H9 (cell line): ENCODE results near the gene MIS18A. TPM values are rescaled to one million over a fixed set of nuclear protein-coding genes. Genes with fewer than 3 reads are reported as not detected.

ENCODE experiments used
- DNase-seq: peaks from one replicate; pipeline ENCODE4 v3.0.0-alpha.2; 2017
- H2AFZ ChIP-seq: one replicate; pipeline ENCODE4 v1.6.1; 2013; ENCODE audit warnings: mild to moderate bottlenecking, low read length, control low read depth, moderate library complexity
- H2AK5ac ChIP-seq: 2 replicates; pipeline ENCODE4 v1.6.1; 2013; ENCODE audit warnings: low read length, control low read depth, mixed read lengths; ENCODE audit not compliant: insufficient read length
- H2BK120ac ChIP-seq: one replicate; pipeline ENCODE4 v1.6.1; 2013; ENCODE audit warnings: low read depth, mild to moderate bottlenecking, low read length, control low read depth, inconsistent platforms; ENCODE audit not compliant: poor library complexity, severe bottlenecking
- H2BK12ac ChIP-seq: 2 replicates; pipeline ENCODE4 v1.6.1; 2013; ENCODE audit warnings: low read length, control low read depth, mixed read lengths, low read depth; ENCODE audit not compliant: insufficient read length
- H2BK15ac ChIP-seq: 2 replicates; pipeline ENCODE4 v1.6.1; 2013; ENCODE audit warnings: low read depth, low read length, control low read depth
- H2BK20ac ChIP-seq: one replicate; pipeline ENCODE4 v1.6.1; 2013; ENCODE audit warnings: low read depth, mild to moderate bottlenecking, low read length, control low read depth, inconsistent platforms; ENCODE audit not compliant: poor library complexity, severe bottlenecking
- H2BK5ac ChIP-seq: 2 replicates; pipeline ENCODE4 v1.6.1; 2013; ENCODE audit warnings: low read length, control low read depth, mixed read lengths; ENCODE audit not compliant: insufficient read length
- H3K14ac ChIP-seq: 2 replicates; pipeline ENCODE4 v1.6.1; 2013; ENCODE audit warnings: low read length, control low read depth; ENCODE audit not compliant: insufficient read depth
- H3K18ac ChIP-seq: 2 replicates; pipeline ENCODE4 v1.6.1; 2013; ENCODE audit warnings: low read depth, mild to moderate bottlenecking, mixed read lengths, low read length, control low read depth; ENCODE audit not compliant: insufficient read length
- H3K23ac ChIP-seq: 2 replicates; pipeline ENCODE4 v1.6.1; 2013; ENCODE audit warnings: low read length, control low read depth, mixed read lengths, low read depth; ENCODE audit not compliant: insufficient read length
- H3K23me2 ChIP-seq: 2 replicates; pipeline ENCODE4 v1.6.1; 2013; ENCODE audit warnings: low read depth, mild to moderate bottlenecking, mixed read lengths, low read length, control low read depth; ENCODE audit not compliant: insufficient read length, poor library complexity, severe bottlenecking
- H3K27ac ChIP-seq: 2 replicates; pipeline ENCODE4 v1.5.1; 2013; ENCODE audit warnings: low read length, control low read depth, mixed read lengths, low read depth; ENCODE audit not compliant: insufficient read length
- H3K27me3 ChIP-seq: 2 replicates; pipeline ENCODE4 v1.6.1; 2013; ENCODE audit warnings: low read length, control low read depth, inconsistent platforms; ENCODE audit not compliant: insufficient read depth
- H3K4ac ChIP-seq: 2 replicates; pipeline ENCODE4 v1.6.1; 2013; ENCODE audit warnings: low read depth, mild to moderate bottlenecking, control low read depth, inconsistent platforms, low read length, moderate library complexity
- H3K4me1 ChIP-seq: 2 replicates; pipeline ENCODE4 v1.6.1; 2013; ENCODE audit warnings: low read length, control low read depth, inconsistent platforms; ENCODE audit not compliant: insufficient read depth
- H3K4me2 ChIP-seq: 2 replicates; pipeline ENCODE4 v1.6.1; 2013; ENCODE audit warnings: low read length, control low read depth, mixed read lengths; ENCODE audit not compliant: insufficient read length, insufficient read depth
- H3K56ac ChIP-seq: 2 replicates; pipeline ENCODE4 v1.6.1; 2013; ENCODE audit warnings: low read depth, mild to moderate bottlenecking, mixed read lengths, low read length, control low read depth; ENCODE audit not compliant: insufficient read length
- H3K79me1 ChIP-seq: 2 replicates; pipeline ENCODE4 v1.6.1; 2013; ENCODE audit warnings: low read depth, mild to moderate bottlenecking, moderate library complexity, low read length, control low read depth, inconsistent platforms; ENCODE audit not compliant: insufficient read depth, poor library complexity, severe bottlenecking
- H3K79me2 ChIP-seq: 2 replicates; pipeline ENCODE4 v1.6.1; 2013; ENCODE audit warnings: low read length, control low read depth, inconsistent platforms; ENCODE audit not compliant: insufficient read depth
- H3K9ac ChIP-seq: 2 replicates; pipeline ENCODE4 v1.6.1; 2013; ENCODE audit warnings: low read length, control low read depth, mixed read lengths; ENCODE audit not compliant: insufficient read length; ENCODE audit errors: extremely low read depth
- H3K9me3 ChIP-seq: one replicate; pipeline ENCODE4 v1.6.1; 2013; ENCODE audit warnings: low read depth, low read length, inconsistent platforms; ENCODE audit not compliant: control insufficient read depth
- H3T11ph ChIP-seq: one replicate; pipeline ENCODE4 v1.6.1; 2013; ENCODE audit warnings: mild to moderate bottlenecking, low read length, control low read depth, inconsistent platforms
- H4K20me1 ChIP-seq: one replicate; pipeline ENCODE4 v1.6.1; 2013; ENCODE audit not compliant: control insufficient read depth, insufficient read length, insufficient read depth
- H4K5ac ChIP-seq: 2 replicates; pipeline ENCODE4 v1.6.1; 2013; ENCODE audit warnings: low read depth, mild to moderate bottlenecking, mixed read lengths, low read length, control low read depth; ENCODE audit not compliant: insufficient read length
- H4K8ac ChIP-seq: replicated peaks from 2 replicates; pipeline ENCODE4 v1.6.1; 2013; ENCODE audit warnings: low read length, control low read depth, mixed read lengths, low read depth; ENCODE audit not compliant: insufficient read length
- H4K91ac ChIP-seq: 2 replicates; pipeline ENCODE4 v1.6.1; 2013; ENCODE audit warnings: low read depth, mild to moderate bottlenecking, moderate library complexity, mixed read lengths, low read length, control low read depth; ENCODE audit not compliant: insufficient read length
- H3K27ac Mint-ChIP-seq, 3 experiments: 2 replicates in 2 of 3; 3 replicates in 1 of 3; pipeline ENCODE4 v1.8.0; 2020 to 2021; ENCODE audit warnings: mixed read lengths in 3 of 3, mild to moderate bottlenecking in 1 of 3, moderate library complexity in 1 of 3
- H3K27me3 Mint-ChIP-seq: 2 replicates; pipeline ENCODE4 v1.8.0; 2021; ENCODE audit warnings: low read depth, mild to moderate bottlenecking, moderate library complexity, mixed read lengths
- H3K36me3 Mint-ChIP-seq, 3 experiments: 2 replicates in 2 of 3; 3 replicates in 1 of 3; pipeline ENCODE4 v1.8.0; 2020 to 2021; ENCODE audit warnings: low read depth in 3 of 3, mixed read lengths in 3 of 3; ENCODE audit not compliant: insufficient read depth in 1 of 3
- H3K4me1 Mint-ChIP-seq, 2 experiments: 2 replicates each; pipeline ENCODE4 v1.8.0; 2020; ENCODE audit warnings: mixed read lengths in 2 of 2
- H3K4me3 Mint-ChIP-seq, 2 experiments: 2 replicates in 1 of 2; 3 replicates in 1 of 2; pipeline ENCODE4 v1.8.0; 2020 to 2021; ENCODE audit warnings: mild to moderate bottlenecking in 2 of 2, mixed read lengths in 2 of 2, moderate library complexity in 1 of 2
- H3K9me3 Mint-ChIP-seq, 2 experiments: 2 replicates in 1 of 2; 3 replicates in 1 of 2; pipeline ENCODE4 v1.8.0; 2020; ENCODE audit warnings: mild to moderate bottlenecking in 2 of 2, mixed read lengths in 2 of 2, moderate library complexity in 1 of 2
- WGBS: extraction: QIAGEN DNeasy Blood & Tissue Kit; methylation state at CpG from one replicate; pipeline ENCODE4 v1.1.7; 2013; ENCODE audit warnings: missing lambda C conversion rate, low lambda C conversion rate, mixed read lengths; ENCODE audit not compliant: insufficient read length; ENCODE audit errors: extremely low coverage; 5-methylcytosine and 5-hydroxymethylcytosine counted together
- total RNA-seq: library from RNA; stranded (reverse); gene quantifications from 2 replicates; pipeline ENCODE4 v1.2.1, GENCODE V29; 2021
- TF ChIP-seq, protein P1 (sequence below): fragments of 200-600 bp; sonication (generic); conservative IDR thresholded peaks from 3 replicates; pipeline ENCODE4 v1.8.0; 2021; ENCODE audit warnings: antibody characterized with exemption, mild to moderate bottlenecking

MIS18A gene
- total RNA-seq, 1 experiment from 2014 or later: 56.5 TPM

DNA sequence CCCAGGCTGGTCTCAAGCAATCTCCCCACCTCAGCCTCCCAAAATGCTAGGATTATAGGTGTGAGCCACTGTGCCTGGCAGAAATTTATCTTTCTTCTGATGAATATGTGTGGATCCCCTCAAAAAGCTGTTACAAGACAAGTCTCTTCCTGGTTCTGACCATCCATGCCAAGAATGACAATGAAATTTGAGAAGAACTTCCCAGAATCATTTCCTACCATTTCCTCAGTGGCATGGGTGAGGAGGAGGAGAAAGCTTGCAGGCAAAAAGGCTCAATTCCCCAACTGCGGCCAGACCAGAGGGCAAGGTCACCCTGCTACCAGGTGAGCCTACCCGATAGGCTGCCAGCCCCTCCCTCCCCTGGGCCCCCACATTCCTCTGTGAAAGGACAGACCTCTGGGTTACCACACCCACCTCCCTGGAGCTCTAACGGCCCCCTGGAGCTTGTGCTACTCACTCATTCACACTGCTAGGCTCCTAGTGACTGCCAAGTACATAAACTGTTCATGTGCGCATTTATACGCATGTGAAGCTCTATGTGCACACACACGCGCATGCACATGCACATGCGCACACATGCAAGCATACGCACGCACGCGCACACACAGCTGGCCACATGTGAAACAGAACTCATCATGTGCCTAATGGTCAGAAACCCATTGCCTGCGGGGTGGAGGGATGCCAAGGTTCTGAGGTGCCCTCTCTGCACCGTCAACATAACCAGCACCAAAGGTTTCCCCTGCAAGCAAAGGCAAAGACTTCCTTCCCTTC, 36.8 kb upstream of the MIS18A start:
- Mint-ChIP-seq H3K27me3 (no peaks in the 10 kb centered on the region), H3K9me3 (no peaks in the 10 kb centered on the region), H3K36me3 (peaks cover 22 to 82% (median 59%) of the 10 kb centered on the region in 3 experiments), H3K4me1 (no peaks in the 10 kb centered on the region), H3K4me3 (no peak overlapping the region), H3K27ac (peak overlapping the region in 1 of 3 experiments; percentile 24; a peak in 2 of 7 replicates)
- no peaks in the 10 kb centered on the region for H4K20me1 ChIP-seq
- H3K23me2 ChIP-seq: no peaks in the 10 kb centered on the region
- H3K23ac ChIP-seq: no peak overlapping the region
- H3K4ac ChIP-seq: no peak overlapping the region
- H2AFZ ChIP-seq: no peak overlapping the region
- no peak overlapping the region for H4K8ac ChIP-seq
- H3K9me3 ChIP-seq: no peaks in the 10 kb centered on the region
- no peak overlapping the region for H3K9ac ChIP-seq
- H2BK12ac ChIP-seq: no peak overlapping the region
- no peak for DNase-seq
- H3K14ac ChIP-seq: no peak overlapping the region
- H2BK20ac ChIP-seq: no peak overlapping the region
- H3K56ac ChIP-seq: no peak overlapping the region
- no peaks in the 10 kb centered on the region for H3K79me2 ChIP-seq
- no peak overlapping the region for H2BK15ac ChIP-seq
- TF ChIP-seq, protein P1, sequence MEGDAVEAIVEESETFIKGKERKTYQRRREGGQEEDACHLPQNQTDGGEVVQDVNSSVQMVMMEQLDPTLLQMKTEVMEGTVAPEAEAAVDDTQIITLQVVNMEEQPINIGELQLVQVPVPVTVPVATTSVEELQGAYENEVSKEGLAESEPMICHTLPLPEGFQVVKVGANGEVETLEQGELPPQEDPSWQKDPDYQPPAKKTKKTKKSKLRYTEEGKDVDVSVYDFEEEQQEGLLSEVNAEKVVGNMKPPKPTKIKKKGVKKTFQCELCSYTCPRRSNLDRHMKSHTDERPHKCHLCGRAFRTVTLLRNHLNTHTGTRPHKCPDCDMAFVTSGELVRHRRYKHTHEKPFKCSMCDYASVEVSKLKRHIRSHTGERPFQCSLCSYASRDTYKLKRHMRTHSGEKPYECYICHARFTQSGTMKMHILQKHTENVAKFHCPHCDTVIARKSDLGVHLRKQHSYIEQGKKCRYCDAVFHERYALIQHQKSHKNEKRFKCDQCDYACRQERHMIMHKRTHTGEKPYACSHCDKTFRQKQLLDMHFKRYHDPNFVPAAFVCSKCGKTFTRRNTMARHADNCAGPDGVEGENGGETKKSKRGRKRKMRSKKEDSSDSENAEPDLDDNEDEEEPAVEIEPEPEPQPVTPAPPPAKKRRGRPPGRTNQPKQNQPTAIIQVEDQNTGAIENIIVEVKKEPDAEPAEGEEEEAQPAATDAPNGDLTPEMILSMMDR: no peak
- H2BK120ac ChIP-seq: no peak overlapping the region
- no peak overlapping the region for H3T11ph ChIP-seq
- H4K5ac ChIP-seq: no peak overlapping the region
- no peak overlapping the region for H3K27ac ChIP-seq
- H4K91ac ChIP-seq: no peak overlapping the region
- WGBS: no CpG with 5 or more reads among the region's 14 CpGs
- no peak overlapping the region for H3K4me2 ChIP-seq
- H3K79me1 ChIP-seq: no peaks in the 10 kb centered on the region
- H3K4me1 ChIP-seq: no peaks in the 10 kb centered on the region
- H3K27me3 ChIP-seq: no peaks in the 10 kb centered on the region
- no peak overlapping the region for H2AK5ac ChIP-seq
- H3K18ac ChIP-seq: no peak overlapping the region
- H2BK5ac ChIP-seq: no peak overlapping the region
